ENCODE results near the gene ATIC. TPM values are rescaled to one million over a fixed set of nuclear protein-coding genes. Genes with fewer than 3 reads are reported as not detected.

The ATIC gene
- total RNA-seq, 1 experiment from 2014 or later = 33.2 TPM

GRCh38 chr2:215376103-215376780 is 64.4 kb downstream of the ATIC start:
- no peak for DNase-seq (ENCODE audit: low spot score)

GRCh38 chr2:215377283-215377682 is 65.4 kb downstream of the ATIC start:
- no peak for DNase-seq (ENCODE audit: low spot score)

GRCh38 chr2:215378045-215378444 is 66.2 kb downstream of the ATIC start:
- DNase-seq (ENCODE audit: low spot score) = no peak

GRCh38 chr2:215379039-215379438 is 67.2 kb downstream of the ATIC start:
- no peak for DNase-seq (ENCODE audit: low spot score)

- DNase-seq (ENCODE audit: low spot score) = no peak
Observed at GRCh38 chr2:215379948-215380347, 68.1 kb downstream of the ATIC start.

- DNase-seq (ENCODE audit: low spot score) = no peak
Observed at GRCh38 chr2:215380699-215381098, 68.8 kb downstream of the ATIC start.

GRCh38 chr2:215382011-215382410 is 70.2 kb downstream of the ATIC start:
- no peak for DNase-seq (ENCODE audit: low spot score)

- no peak for DNase-seq (ENCODE audit: low spot score)
Observed at GRCh38 chr2:215382480-215382879, 70.6 kb downstream of the ATIC start.

- DNase-seq (ENCODE audit: low spot score) = no peak
Observed at GRCh38 chr2:215383652-215384279, 71.9 kb downstream of the ATIC start.

GRCh38 chr2:215384710-215385109 is 72.9 kb downstream of the ATIC start:
- no peak for DNase-seq (ENCODE audit: low spot score)

GRCh38 chr2:215386566-215386965 is 74.7 kb downstream of the ATIC start:
- DNase-seq (ENCODE audit: low spot score) = no peak

- no peak for DNase-seq (ENCODE audit: low spot score)
Observed at GRCh38 chr2:215388002-215388728, 76.3 kb downstream of the ATIC start.

- DNase-seq (ENCODE audit: low spot score) = no peak
Observed at GRCh38 chr2:215390550-215390913, 78.7 kb downstream of the ATIC start.

GRCh38 chr2:215391531-215391930 is 79.7 kb downstream of the ATIC start:
- no peak for DNase-seq (ENCODE audit: low spot score)

GRCh38 chr2:215392164-215392563 is 80.3 kb downstream of the ATIC start:
- DNase-seq (ENCODE audit: low spot score) = no peak

- DNase-seq (ENCODE audit: low spot score) = no peak
Observed at GRCh38 chr2:215392687-215393270, 80.9 kb downstream of the ATIC start.

- DNase-seq (ENCODE audit: low spot score) = no peak
Observed at GRCh38 chr2:215394102-215394805, 82.4 kb downstream of the ATIC start.

- DNase-seq (ENCODE audit: low spot score) = no peak
Observed at GRCh38 chr2:215395687-215396460, 84.0 kb downstream of the ATIC start.

- peak; percentile 10 for DNase-seq (ENCODE audit: low spot score)
Observed at GRCh38 chr2:215396595-215397313, 84.9 kb downstream of the ATIC start.

GRCh38 chr2:215397632-215398341 is 85.9 kb downstream of the ATIC start:
- no peak for DNase-seq (ENCODE audit: low spot score)

All from A172 (cell line).